Subcutaneous adipose tissue (tissue), 4 donors: ENCODE measurements around the gene GUSB. TPM values are rescaled to one million over a fixed set of nuclear protein-coding genes. Genes with fewer than 3 reads are reported as not detected.

ENCODE experiments used
- CTCF ChIP-seq: fragments of 450-650 bp; IDR thresholded peaks from one replicate; pipeline ENCODE4 v1.5.1; 2016; ENCODE audit warnings: low read depth, mild to moderate bottlenecking, control low read depth, antibody characterized with exemption, moderate library complexity
- total RNA-seq, 4 donors: library from RNA; depleted of rRNA; stranded (reverse); fragments of >200 nt; gene quantifications; one replicate each; pipeline ENCODE4 v1.1.0, GENCODE V29; 2016

GUSB gene
- total RNA-seq, 4 donors from 2014 or later: 34.1 to 104 (median 44.9) TPM

DNA sequence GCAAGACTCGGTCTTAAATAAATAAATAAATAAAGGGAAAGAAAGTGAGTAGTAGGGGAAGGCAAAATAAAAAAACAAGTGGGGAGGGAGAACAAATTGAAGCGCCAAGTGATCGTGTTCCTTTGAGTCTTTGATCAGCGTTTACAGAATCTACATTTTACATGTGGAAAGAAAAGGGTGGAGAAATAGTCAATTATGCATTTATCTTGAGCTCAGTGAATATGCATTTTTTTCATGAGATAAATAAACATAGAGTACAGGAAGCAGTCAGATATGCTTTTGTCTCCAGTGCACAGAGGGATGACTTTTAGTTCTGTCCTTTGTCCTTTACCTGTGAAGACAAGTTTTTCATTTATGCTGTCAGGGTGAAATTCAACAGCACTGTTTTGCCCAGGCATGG lies 6.1 kb upstream of the GUSB start:
- TF ChIP-seq CTCF: no peak

GRCh38 chr7:65983965-65984658 lies 2.1 kb upstream of the GUSB start:
- no peak for TF ChIP-seq CTCF

- no peak for TF ChIP-seq CTCF
These were observed 1.3 kb downstream of the GUSB start for GRCh38 chr7:65980478-65981250.

DNA sequence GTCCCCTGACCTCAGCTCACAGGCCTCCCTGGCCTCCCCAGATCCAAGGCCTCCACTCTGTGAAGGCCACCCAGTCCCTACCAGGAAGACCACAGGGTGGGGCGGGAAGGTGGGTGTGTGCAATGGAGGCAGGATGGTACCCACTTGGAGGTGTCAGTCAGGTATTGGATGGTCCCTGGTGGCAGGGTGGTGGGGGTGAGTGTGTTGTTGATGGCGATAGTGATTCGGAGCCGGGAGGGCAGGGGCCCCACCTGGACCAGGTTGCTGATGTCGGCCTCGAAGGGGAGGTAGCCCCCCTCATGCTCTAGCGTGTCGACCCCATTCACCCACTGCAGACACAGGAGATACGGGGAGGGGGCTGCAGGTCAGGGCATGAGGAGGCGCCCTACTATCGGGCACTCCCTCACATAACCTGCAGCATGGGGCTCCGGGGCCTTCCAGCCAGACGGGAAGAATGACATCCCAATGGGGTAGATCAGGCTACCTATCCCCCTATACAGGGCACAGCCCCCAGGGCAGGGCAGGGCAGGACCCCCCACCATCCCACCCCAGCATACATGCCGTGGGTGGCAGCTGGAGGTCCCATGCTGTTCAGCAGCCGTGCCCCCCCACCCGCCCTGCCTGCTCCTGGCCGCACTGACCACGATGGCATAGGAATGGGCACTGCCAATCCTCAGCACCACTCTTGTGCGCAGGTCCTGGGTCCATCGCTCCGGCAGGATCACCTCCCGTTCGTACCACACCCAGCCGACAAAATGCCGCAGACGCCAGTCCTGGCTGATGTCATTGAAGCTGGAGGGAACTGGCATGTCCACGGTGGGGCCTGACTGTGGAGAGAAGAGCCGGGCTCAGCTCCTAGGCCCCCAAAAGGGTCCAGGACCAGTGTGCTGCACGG lies 2.2 kb downstream of the GUSB start:
- no peak for TF ChIP-seq CTCF

DNA sequence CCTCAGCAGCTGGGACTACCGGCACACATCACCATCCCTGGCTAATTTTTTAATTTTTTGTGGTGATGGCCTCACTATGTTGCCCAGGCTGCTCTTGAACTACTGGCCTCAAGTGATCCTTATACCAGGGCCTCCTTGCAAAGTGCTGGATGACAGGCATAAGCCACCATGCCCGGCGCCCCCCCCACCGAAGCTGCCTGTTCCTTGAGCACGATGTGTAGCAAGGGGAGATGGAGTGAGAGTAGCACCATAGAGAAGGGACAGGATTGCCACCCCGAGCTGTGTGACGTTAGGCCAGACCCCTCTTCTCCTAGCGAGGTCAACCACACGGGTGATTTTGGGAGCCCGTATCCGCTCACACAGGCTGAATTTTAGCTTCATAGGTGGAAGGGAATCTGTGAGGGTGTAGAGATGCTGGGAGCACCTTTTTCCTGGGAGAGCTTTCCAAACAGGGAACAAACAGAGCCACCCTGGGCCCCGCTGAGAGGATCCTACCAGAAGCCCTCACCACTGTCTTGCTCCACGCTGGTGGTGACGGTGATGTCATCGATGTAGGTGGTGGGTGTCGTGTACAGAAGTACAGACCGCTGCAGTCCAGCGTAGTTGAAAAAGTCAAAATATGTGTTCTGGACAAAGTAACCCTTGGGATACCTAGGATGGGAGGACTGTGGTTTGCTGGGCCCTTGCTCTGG lies 3.0 kb downstream of the GUSB start:
- no peak for TF ChIP-seq CTCF

GRCh38 chr7:65976659-65977196 lies 5.3 kb downstream of the GUSB start:
- no peak for TF ChIP-seq CTCF
